HG03139 (cell line): ENCODE results near the gene PRAMEF13.
"Not testable (repeated sequence)": the region's sequence is repeated elsewhere in the genome, so short reads cannot be mapped to it uniquely, and the experiment has no call there.

ENCODE experiments used
- ATAC-seq: cut with Tn5 transposase; IDR thresholded peaks from one replicate; pipeline ENCODE4 v1.9.1; 2021; ENCODE audit not compliant: unreplicated experiment

PRAMEF13 gene

GRCh38 chr1:13201309-13201708 is at the start of gene PRAMEF13:
TSS of gene PRAMEF13 (minus strand) at chr1:13201409. CDS start at chr1:13199589, 1,820 bp downstream.
- not testable (repeated sequence) for ATAC-seq

GRCh38 chr1:13247122-13247521 is 45.9 kb upstream of the PRAMEF13 start:
- not testable (repeated sequence) for ATAC-seq

- not testable (repeated sequence) for ATAC-seq
Observed at GRCh38 chr1:13246554-13246871, 45.3 kb upstream of the PRAMEF13 start.

GRCh38 chr1:13245841-13246553 is 44.8 kb upstream of the PRAMEF13 start:
- ATAC-seq: not testable (repeated sequence)

GRCh38 chr1:13243536-13244263 is 42.5 kb upstream of the PRAMEF13 start:
- ATAC-seq: not testable (repeated sequence)

GRCh38 chr1:13239633-13240032 is 38.4 kb upstream of the PRAMEF13 start:
- not testable (repeated sequence) for ATAC-seq

GRCh38 chr1:13237572-13237971 is 36.4 kb upstream of the PRAMEF13 start:
- ATAC-seq: not testable (repeated sequence)

GRCh38 chr1:13234057-13234456 is 32.8 kb upstream of the PRAMEF13 start:
- not testable (repeated sequence) for ATAC-seq

- ATAC-seq: not testable (repeated sequence)
Observed at GRCh38 chr1:13232056-13232455, 30.8 kb upstream of the PRAMEF13 start.

- not testable (repeated sequence) for ATAC-seq
Observed at GRCh38 chr1:13231061-13231750, 30.0 kb upstream of the PRAMEF13 start.

GRCh38 chr1:13230601-13231000 is 29.4 kb upstream of the PRAMEF13 start:
- ATAC-seq: not testable (repeated sequence)

GRCh38 chr1:13230096-13230495 is 28.9 kb upstream of the PRAMEF13 start:
- ATAC-seq: not testable (repeated sequence)

GRCh38 chr1:13228343-13228781 is 27.2 kb upstream of the PRAMEF13 start:
- ATAC-seq: no peak

- ATAC-seq: not testable (repeated sequence)
Observed at GRCh38 chr1:13227271-13228055, 26.3 kb upstream of the PRAMEF13 start.

- ATAC-seq: not testable (repeated sequence)
Observed at GRCh38 chr1:13225675-13226204, 24.5 kb upstream of the PRAMEF13 start, which contains the start of gene PRAMEF18. TSS of gene PRAMEF18 (minus strand) at chr1:13226154. CDS start at chr1:13226106, 48 bp downstream.

- ATAC-seq: no peak
Observed at GRCh38 chr1:13224480-13225060, 23.4 kb upstream of the PRAMEF13 start.

GRCh38 chr1:13222788-13223187 is 21.6 kb upstream of the PRAMEF13 start:
- ATAC-seq: not testable (repeated sequence)

GRCh38 chr1:13219203-13219602 is 18.0 kb upstream of the PRAMEF13 start:
- not testable (repeated sequence) for ATAC-seq

GRCh38 chr1:13216619-13217018 is 15.4 kb upstream of the PRAMEF13 start:
- ATAC-seq: not testable (repeated sequence)

GRCh38 chr1:13208712-13209111 is 7.5 kb upstream of the PRAMEF13 start:
- not testable (repeated sequence) for ATAC-seq
